Gastrocnemius medialis (tissue), 4 donors: Measurements from ENCODE around the gene VPS18. TPM values are rescaled to one million over a fixed set of nuclear protein-coding genes. Genes with fewer than 3 reads are reported as not detected.

Source experiments
- ATAC-seq, 2 donors: fragments of 150-250 bp; one replicate each; pipeline ENCODE4 v1.9.1; 2016
- DNase-seq, 2 donors: peaks; one replicate each; pipeline ENCODE4 v3.0.0-alpha.2; 2019
- H3K27ac ChIP-seq, 4 donors: fragments of 200-600 bp; sonication (generic); 1 replicate in 1 of 4; 2 replicates in 3 of 4; pipeline ENCODE4 v1.5.1; 2016 to 2018; ENCODE audit warnings: mild to moderate bottlenecking in 2 of 4, moderate library complexity in 1 of 4
- H3K27me3 ChIP-seq, 3 donors: fragments of 200-600 bp; sonication (generic) in 2 of 3; 1 replicate in 1 of 3; 2 replicates in 2 of 3; pipeline versions ENCODE4 v1.5.1 to v1.6.0; 2016 to 2019; ENCODE audit warnings: mild to moderate bottlenecking in 1 of 3, moderate library complexity in 1 of 3
- H3K36me3 ChIP-seq, 2 donors: fragments of 200-600 bp; sonication (generic) in 1 of 2; one replicate each; pipeline ENCODE4 v1.5.1; 2017 to 2018
- H3K4me1 ChIP-seq, 2 donors: fragments of 200-600 bp; sonication (generic) in 1 of 2; one replicate each; pipeline ENCODE4 v1.5.1; 2016 to 2017; ENCODE audit warnings: mild to moderate bottlenecking in 2 of 2
- H3K4me3 ChIP-seq, 4 donors: fragments of 200-600 bp; sonication (generic) in 3 of 4; 1 replicate in 1 of 4; 2 replicates in 3 of 4; pipeline ENCODE4 v1.5.1; 2016 to 2019; ENCODE audit warnings: mild to moderate bottlenecking in 2 of 4
- H3K9me3 ChIP-seq, 3 donors: fragments of 200-600 bp; sonication (generic) in 2 of 3; 1 replicate in 1 of 3; 2 replicates in 2 of 3; pipeline ENCODE4 v1.5.1; 2016 to 2019
- POLR2A ChIP-seq, 2 donors: fragments of 450-650 bp; IDR thresholded peaks; one replicate each; pipeline ENCODE4 v1.6.1; 2017; ENCODE audit warnings: antibody characterized with exemption in 2 of 2, mild to moderate bottlenecking in 2 of 2, moderate library complexity in 2 of 2
- in situ Hi-C, 4 donors: fragments of 200-750 bp; cut with MboI; loops; one replicate each; pipeline versions ENCODE4 v1.15.0 to v1.8.0; 2017; ENCODE audit warnings: low sequenced_read_pairs in 4 of 4
- intact Hi-C: fragments of 100-400 bp; cut with DNase I; formaldehyde crosslinking; loops from one replicate; pipeline ENCODE4 v1.15.1; 2023; ENCODE audit warnings: low total_unique reads
- total RNA-seq, 4 donors: library from RNA; depleted of rRNA; stranded (reverse); fragments of >200 nt; gene quantifications; one replicate each; pipeline versions ENCODE4 v1.1.0 to v1.2.3, GENCODE V29; 2016
- TF ChIP-seq, protein P1 (sequence below), 5 experiments: fragments of 450-650 bp in 3 of 5; fragments of 200-600 bp in 2 of 5; sonication (generic) in 2 of 5; IDR thresholded peaks in 4 of 5; conservative IDR thresholded peaks in 1 of 5; 1 replicate in 4 of 5; 2 replicates in 1 of 5; pipeline ENCODE4 v1.5.1; 2016 to 2019; ENCODE audit warnings: antibody characterized with exemption in 5 of 5, mild to moderate bottlenecking in 3 of 5, moderate library complexity in 3 of 5

VPS18 gene
- total RNA-seq, 4 donors from 2014 or later, result 18.5 to 26.1 (median 19.3) TPM

DNA sequence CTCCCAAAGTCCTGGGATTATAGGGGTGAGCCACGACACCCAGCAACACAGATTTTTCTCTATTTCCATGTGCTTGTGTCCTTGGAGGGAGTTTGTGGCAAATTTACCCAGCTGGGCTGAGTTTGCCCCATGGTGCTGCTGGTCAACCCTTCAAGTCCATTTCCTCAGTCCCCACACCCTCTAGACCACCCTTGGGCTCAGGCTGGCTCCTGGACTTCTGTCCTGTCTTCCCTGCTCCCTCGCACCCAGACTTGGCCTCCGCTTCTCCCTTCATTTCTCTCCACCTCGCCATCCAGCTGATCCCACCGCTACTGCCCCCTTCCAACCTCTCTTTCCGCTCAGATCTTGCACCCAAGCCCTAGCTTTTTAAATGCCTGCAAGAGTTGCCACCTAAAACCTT, 12.9 kb upstream of the VPS18 start:
- in situ Hi-C loops (loop anchor here in 1 of 4 donors (25.0 kb wide), 1 partner anchor 369 kb away; no protein-coding TSS in a partner anchor), intact Hi-C loops (no loop called here)
- no peak for DNase-seq
- Histone ChIP-seq H3K36me3 (no peaks in the 10 kb centered on the region), H3K27me3 (no peaks in the 10 kb centered on the region), H3K4me1 (no peaks in the 10 kb centered on the region), H3K9me3 (no peaks in the 10 kb centered on the region), H3K4me3 (no peak overlapping the region), H3K27ac (no peak overlapping the region)
- no peak for TF ChIP-seq POLR2A (IDR thresholded peaks at IDR 0.05)
- TF ChIP-seq, protein P1, sequence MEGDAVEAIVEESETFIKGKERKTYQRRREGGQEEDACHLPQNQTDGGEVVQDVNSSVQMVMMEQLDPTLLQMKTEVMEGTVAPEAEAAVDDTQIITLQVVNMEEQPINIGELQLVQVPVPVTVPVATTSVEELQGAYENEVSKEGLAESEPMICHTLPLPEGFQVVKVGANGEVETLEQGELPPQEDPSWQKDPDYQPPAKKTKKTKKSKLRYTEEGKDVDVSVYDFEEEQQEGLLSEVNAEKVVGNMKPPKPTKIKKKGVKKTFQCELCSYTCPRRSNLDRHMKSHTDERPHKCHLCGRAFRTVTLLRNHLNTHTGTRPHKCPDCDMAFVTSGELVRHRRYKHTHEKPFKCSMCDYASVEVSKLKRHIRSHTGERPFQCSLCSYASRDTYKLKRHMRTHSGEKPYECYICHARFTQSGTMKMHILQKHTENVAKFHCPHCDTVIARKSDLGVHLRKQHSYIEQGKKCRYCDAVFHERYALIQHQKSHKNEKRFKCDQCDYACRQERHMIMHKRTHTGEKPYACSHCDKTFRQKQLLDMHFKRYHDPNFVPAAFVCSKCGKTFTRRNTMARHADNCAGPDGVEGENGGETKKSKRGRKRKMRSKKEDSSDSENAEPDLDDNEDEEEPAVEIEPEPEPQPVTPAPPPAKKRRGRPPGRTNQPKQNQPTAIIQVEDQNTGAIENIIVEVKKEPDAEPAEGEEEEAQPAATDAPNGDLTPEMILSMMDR (IDR thresholded peaks at IDR 0.05 in 4 of 5, conservative IDR thresholded peaks at IDR 0.05 in 1 of 5), result no peak
- ATAC-seq, result no peak

DNA sequence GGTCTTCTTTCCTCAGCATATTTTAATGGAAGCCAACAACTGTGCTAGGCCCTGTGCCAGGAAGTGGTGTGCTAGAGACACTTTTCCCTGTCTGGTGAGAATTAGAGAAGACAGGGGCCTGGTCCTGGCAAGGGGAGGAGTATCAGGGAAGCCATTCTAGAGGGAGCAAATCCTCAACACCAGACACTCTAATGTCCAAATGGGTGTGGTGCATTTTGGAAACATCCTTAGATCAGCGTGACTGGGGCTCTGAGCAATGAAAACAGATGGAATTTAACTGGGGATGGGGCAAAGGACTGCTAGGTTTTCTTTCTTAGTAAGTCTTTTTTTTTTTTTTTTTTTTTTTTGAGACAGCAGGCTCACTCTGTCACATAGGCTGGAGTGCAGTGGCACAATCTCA, 7.7 kb upstream of the VPS18 start:
- Histone ChIP-seq H3K4me1 (no peaks in the 10 kb centered on the region), H3K4me3 (no peak overlapping the region), H3K27me3 (no peaks in the 10 kb centered on the region), H3K9me3 (no peaks in the 10 kb centered on the region), H3K27ac (no peak overlapping the region), H3K36me3 (no peaks in the 10 kb centered on the region)
- DNase-seq, result no peak
- no peak for ATAC-seq
- TF ChIP-seq, protein P1 (IDR thresholded peaks at IDR 0.05 in 4 of 5, conservative IDR thresholded peaks at IDR 0.05 in 1 of 5), result no peak
- no peak for TF ChIP-seq POLR2A (IDR thresholded peaks at IDR 0.05)
- intact Hi-C loops, result no loop called here
- in situ Hi-C loops, result loop anchor here in 1 of 4 donors (25.0 kb wide), 1 partner anchor 374 kb away; no protein-coding TSS in a partner anchor

GRCh38 chr15:40889112-40889511, 5.1 kb upstream of the VPS18 start:
- intact Hi-C loops, result no loop called here
- TF ChIP-seq, protein P1 (IDR thresholded peaks at IDR 0.05 in 4 of 5, conservative IDR thresholded peaks at IDR 0.05 in 1 of 5), result no peak
- no peak for TF ChIP-seq POLR2A (IDR thresholded peaks at IDR 0.05)

DNA sequence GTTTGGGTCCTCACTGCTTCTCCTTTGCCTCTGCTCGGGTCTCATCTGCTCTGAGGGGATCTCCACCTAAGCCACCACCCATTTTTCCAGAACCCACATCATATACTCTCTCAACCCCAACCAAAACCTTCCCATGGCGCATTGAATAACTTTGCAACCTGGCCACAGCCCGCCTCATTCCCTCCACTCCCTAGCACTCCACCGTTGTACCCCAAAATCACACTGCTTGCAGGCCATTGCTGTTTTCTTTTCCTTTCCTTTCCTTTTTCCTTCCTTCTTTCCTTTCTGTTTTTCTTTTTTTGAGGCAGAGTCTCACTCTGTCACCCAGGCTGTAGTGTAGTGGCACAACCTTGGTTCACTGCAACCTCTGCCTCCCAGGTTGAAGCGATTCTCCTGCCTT, 3.1 kb upstream of the VPS18 start:
- ATAC-seq, result no peak
- Histone ChIP-seq H3K9me3 (no peaks in the 10 kb centered on the region), H3K4me3 (no peak overlapping the region), H3K4me1 (peaks cover 13 to 17% of the 10 kb centered on the region in 2 donors), H3K27me3 (no peaks in the 10 kb centered on the region), H3K36me3 (no peaks in the 10 kb centered on the region), H3K27ac (no peak overlapping the region)
- in situ Hi-C loops (loop anchor here in 2 of 4 donors (5.0 to 25.0 kb wide), 5 partner anchors 34 to 379 kb away; partner anchors contain the start of genes KNL1 (in 2 of the 2) and RAD51 (in 1 of the 2)), intact Hi-C loops (loop anchor here (5.0 to 10.0 kb wide), 4 partner anchors 86 to 369 kb away; partner anchors contain the start of genes DNAJC17, KNL1 and ZFYVE19)
- TF ChIP-seq, protein P1 (IDR thresholded peaks at IDR 0.05 in 4 of 5, conservative IDR thresholded peaks at IDR 0.05 in 1 of 5), result no peak
- no peak for TF ChIP-seq POLR2A (IDR thresholded peaks at IDR 0.05)
- no peak for DNase-seq

More at GRCh38 chr15:40889112-40889511, 5.1 kb upstream of the VPS18 start:
- no peak overlapping the region for H3K4me3 ChIP-seq
- DNase-seq, result no peak
- H3K9me3 ChIP-seq, result no peaks in the 10 kb centered on the region
- ATAC-seq, result no peak
- H3K27ac ChIP-seq, result no peak overlapping the region
- H3K4me1 ChIP-seq, result peaks cover 4 to 7% of the 10 kb centered on the region in 2 donors
- no peaks in the 10 kb centered on the region for H3K36me3 ChIP-seq
- in situ Hi-C loops, result loop anchor here in 1 of 4 donors (25.0 kb wide), 1 partner anchor 377 kb away; no protein-coding TSS in a partner anchor
- no peaks in the 10 kb centered on the region for H3K27me3 ChIP-seq
